ENCODE results near the gene CD2BP2.

- TF ChIP-seq POLR2A (IDR thresholded peaks at IDR 0.05) (no peak), POLR2AphosphoS5 (IDR thresholded peaks at IDR 0.05) (no peak), EP300 (IDR thresholded peaks at IDR 0.05) (no peak)
- TF ChIP-seq, protein P1, sequence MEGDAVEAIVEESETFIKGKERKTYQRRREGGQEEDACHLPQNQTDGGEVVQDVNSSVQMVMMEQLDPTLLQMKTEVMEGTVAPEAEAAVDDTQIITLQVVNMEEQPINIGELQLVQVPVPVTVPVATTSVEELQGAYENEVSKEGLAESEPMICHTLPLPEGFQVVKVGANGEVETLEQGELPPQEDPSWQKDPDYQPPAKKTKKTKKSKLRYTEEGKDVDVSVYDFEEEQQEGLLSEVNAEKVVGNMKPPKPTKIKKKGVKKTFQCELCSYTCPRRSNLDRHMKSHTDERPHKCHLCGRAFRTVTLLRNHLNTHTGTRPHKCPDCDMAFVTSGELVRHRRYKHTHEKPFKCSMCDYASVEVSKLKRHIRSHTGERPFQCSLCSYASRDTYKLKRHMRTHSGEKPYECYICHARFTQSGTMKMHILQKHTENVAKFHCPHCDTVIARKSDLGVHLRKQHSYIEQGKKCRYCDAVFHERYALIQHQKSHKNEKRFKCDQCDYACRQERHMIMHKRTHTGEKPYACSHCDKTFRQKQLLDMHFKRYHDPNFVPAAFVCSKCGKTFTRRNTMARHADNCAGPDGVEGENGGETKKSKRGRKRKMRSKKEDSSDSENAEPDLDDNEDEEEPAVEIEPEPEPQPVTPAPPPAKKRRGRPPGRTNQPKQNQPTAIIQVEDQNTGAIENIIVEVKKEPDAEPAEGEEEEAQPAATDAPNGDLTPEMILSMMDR (IDR thresholded peaks at IDR 0.05), result no peak
These were observed 14.5 kb downstream of the CD2BP2 start for GRCh38 chr16:30340621-30341020.
